C4-2B (cell line): ENCODE results near the gene ANXA11.
"Not testable (repeated sequence)": the region's sequence is repeated elsewhere in the genome, so short reads cannot be mapped to it uniquely, and the experiment has no call there.

Experiments used
- CTCF ChIP-seq: fragments of 450-650 bp; conservative IDR thresholded peaks from 2 replicates; pipeline ENCODE4 v1.5.1; 2017; ENCODE audit warnings: mild to moderate bottlenecking
- ZFX ChIP-seq: fragments of 450-650 bp; IDR thresholded peaks from 2 replicates; pipeline ENCODE4 v1.6.1; 2017

- TF ChIP-seq CTCF, ZFX: not testable (repeated sequence)
Measured at GRCh38 chr10:80253963-80254271, 48.6 kb upstream of the ANXA11 start.
